ENCODE measurements around the gene PPOX.

Gene PPOX

DNA sequence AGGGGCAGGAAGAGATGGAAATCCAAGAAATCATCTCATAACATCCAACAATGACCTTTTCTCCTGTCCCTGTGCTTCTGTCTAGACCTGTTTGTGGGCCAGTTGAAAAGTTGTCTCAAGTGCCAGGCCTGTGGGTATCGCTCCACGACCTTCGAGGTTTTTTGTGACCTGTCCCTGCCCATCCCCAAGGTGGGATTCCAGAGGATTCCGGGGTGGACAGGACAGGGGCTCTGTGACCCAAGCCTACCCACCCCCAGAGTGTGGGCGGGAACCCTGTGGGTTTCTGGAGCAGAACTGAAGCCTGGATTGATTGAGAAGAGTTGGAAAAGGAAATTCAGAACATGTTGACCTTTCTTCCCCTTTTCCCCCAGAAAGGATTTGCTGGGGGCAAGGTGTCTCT lies 2.4 kb upstream of the PPOX start:
- H3K4me1 ChIP-seq (ENCODE audit: control insufficient read depth, low read length) = peaks cover 33% of the 10 kb centered on the region
- no peaks in the 10 kb centered on the region for H3K27me3 ChIP-seq (ENCODE audit: control insufficient read depth, low read length)
- H3F3A ChIP-seq (ENCODE audit: control insufficient read depth, insufficient read depth) = no peaks in the 10 kb centered on the region
- peaks cover 22% of the 10 kb centered on the region for H3K79me2 ChIP-seq (ENCODE audit: control insufficient read depth, low read length)
- no peaks in the 10 kb centered on the region for H4K20me1 ChIP-seq (ENCODE audit: control insufficient read depth, insufficient read depth, low read depth, low read length)
- no peaks in the 10 kb centered on the region for H3K9me3 ChIP-seq (ENCODE audit: control insufficient read depth, insufficient read depth, low read length)
- no peak overlapping the region for H3K4me2 ChIP-seq (ENCODE audit: low read length)
- no peak overlapping the region for H3K27ac ChIP-seq (ENCODE audit: low read depth, low read length)
- peaks cover 35% of the 10 kb centered on the region for H3K36me3 ChIP-seq (ENCODE audit: control insufficient read depth, low read length)
- no peaks in the 10 kb centered on the region for H3K9me2 ChIP-seq (replicated peaks; ENCODE audit: control insufficient read depth, low read length)
- TF ChIP-seq EZH2phosphoT487 (IDR thresholded peaks at IDR 0.05; ENCODE audit: borderline replicate concordance, low read length) = no peak
- TF ChIP-seq, protein P1, sequence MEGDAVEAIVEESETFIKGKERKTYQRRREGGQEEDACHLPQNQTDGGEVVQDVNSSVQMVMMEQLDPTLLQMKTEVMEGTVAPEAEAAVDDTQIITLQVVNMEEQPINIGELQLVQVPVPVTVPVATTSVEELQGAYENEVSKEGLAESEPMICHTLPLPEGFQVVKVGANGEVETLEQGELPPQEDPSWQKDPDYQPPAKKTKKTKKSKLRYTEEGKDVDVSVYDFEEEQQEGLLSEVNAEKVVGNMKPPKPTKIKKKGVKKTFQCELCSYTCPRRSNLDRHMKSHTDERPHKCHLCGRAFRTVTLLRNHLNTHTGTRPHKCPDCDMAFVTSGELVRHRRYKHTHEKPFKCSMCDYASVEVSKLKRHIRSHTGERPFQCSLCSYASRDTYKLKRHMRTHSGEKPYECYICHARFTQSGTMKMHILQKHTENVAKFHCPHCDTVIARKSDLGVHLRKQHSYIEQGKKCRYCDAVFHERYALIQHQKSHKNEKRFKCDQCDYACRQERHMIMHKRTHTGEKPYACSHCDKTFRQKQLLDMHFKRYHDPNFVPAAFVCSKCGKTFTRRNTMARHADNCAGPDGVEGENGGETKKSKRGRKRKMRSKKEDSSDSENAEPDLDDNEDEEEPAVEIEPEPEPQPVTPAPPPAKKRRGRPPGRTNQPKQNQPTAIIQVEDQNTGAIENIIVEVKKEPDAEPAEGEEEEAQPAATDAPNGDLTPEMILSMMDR (IDR thresholded peaks at IDR 0.05; ENCODE audit: low read depth, low read length, poor library complexity, severe bottlenecking) = no peak
- H3K4me3 ChIP-seq (ENCODE audit: low read length) = no peak overlapping the region

DNA sequence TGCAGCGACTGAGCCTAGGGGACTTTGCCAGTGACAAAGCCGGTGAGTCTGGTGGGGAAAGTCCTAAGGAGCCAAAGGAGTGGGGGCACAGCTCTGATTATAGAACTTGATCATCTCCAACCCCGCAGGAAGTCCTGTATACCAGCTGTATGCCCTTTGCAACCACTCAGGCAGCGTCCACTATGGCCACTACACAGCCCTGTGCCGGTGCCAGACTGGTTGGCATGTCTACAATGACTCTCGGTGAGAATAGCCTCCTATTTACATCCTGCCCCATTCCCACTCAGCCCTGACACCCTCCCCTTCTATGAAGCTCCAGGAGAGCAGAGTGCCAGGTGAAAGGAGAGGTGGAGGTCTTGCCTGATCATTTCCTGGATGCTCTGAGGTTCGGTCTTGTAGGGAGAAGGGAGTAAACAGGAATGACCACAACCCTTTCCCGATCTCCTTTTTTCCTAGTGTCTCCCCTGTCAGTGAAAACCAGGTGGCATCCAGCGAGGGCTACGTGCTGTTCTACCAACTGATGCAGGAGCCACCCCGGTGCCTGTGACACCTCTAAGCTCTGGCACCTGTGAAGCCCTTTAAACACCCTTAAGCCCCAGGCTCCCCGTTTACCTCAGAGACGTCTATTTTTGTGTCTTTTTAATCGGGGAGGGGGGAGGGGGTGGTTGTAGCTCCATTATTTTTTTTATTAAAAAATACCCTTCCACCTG lies 1.2 kb upstream of the PPOX start:
- H4K20me1 ChIP-seq (ENCODE audit: control insufficient read depth, insufficient read depth, low read depth, low read length) = no peaks in the 10 kb centered on the region
- H3K27ac ChIP-seq (ENCODE audit: low read depth, low read length) = peak overlapping the region; percentile 41
- no peaks in the 10 kb centered on the region for H3K9me3 ChIP-seq (ENCODE audit: control insufficient read depth, insufficient read depth, low read length)
- H3K4me3 ChIP-seq (ENCODE audit: low read length) = peak overlapping the region; percentile 95
- peaks cover 27% of the 10 kb centered on the region for H3K4me1 ChIP-seq (ENCODE audit: control insufficient read depth, low read length)
- H3K4me2 ChIP-seq (ENCODE audit: low read length) = peak overlapping the region; percentile 77
- TF ChIP-seq EZH2phosphoT487 (IDR thresholded peaks at IDR 0.05; ENCODE audit: borderline replicate concordance, low read length) = no peak
- TF ChIP-seq, protein P1 (IDR thresholded peaks at IDR 0.05; ENCODE audit: low read depth, low read length, poor library complexity, severe bottlenecking) = no peak
- H3K79me2 ChIP-seq (ENCODE audit: control insufficient read depth, low read length) = peaks cover 16% of the 10 kb centered on the region
- H3F3A ChIP-seq (ENCODE audit: control insufficient read depth, insufficient read depth) = no peaks in the 10 kb centered on the region
- H3K27me3 ChIP-seq (ENCODE audit: control insufficient read depth, low read length) = no peaks in the 10 kb centered on the region
- peaks cover 43% of the 10 kb centered on the region for H3K36me3 ChIP-seq (ENCODE audit: control insufficient read depth, low read length)
- no peaks in the 10 kb centered on the region for H3K9me2 ChIP-seq (replicated peaks; ENCODE audit: control insufficient read depth, low read length)

DNA sequence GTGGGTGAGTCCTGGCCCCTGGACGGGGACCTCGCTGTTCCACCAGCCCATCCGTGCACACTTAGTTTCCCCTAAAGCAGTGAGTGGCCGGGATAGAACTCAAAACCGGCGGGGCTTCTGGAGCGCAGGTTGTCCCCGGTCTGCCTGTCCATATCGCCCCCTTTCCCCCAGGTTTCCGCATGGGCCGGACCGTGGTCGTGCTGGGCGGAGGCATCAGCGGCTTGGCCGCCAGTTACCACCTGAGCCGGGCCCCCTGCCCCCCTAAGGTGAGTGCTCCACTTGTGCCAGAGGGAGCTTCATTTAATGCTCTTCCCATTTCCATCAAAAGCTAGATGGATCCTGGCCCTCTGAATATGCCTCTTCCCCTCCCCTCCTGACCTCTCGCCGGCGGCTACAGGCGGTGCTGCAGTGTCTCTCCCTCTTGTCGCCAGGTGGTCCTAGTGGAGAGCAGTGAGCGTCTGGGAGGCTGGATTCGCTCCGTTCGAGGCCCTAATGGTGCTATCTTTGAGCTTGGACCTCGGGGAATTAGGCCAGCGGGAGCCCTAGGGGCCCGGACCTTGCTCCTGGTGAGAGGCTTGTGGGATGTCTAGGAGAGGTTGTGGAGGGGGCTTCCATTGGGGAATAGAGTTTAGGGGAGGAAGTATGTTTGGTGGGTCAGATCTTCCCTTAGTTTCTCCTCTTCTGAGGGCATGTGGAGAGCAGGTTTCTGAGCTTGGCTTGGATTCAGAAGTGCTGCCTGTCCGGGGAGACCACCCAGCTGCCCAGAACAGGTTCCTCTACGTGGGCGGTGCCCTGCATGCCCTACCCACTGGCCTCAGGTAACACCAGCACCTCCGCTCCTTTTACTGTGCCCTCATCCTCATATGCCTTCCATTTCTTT lies 683 bp downstream of the PPOX start:
- H3K4me2 ChIP-seq (ENCODE audit: low read length) = peak overlapping the region; percentile 77
- no peaks in the 10 kb centered on the region for H3F3A ChIP-seq (ENCODE audit: control insufficient read depth, insufficient read depth)
- peaks cover 20% of the 10 kb centered on the region for H3K4me1 ChIP-seq (ENCODE audit: control insufficient read depth, low read length)
- H3K79me2 ChIP-seq (ENCODE audit: control insufficient read depth, low read length) = peaks cover 8% of the 10 kb centered on the region
- H3K27me3 ChIP-seq (ENCODE audit: control insufficient read depth, low read length) = no peaks in the 10 kb centered on the region
- TF ChIP-seq, protein P1 (IDR thresholded peaks at IDR 0.05; ENCODE audit: low read depth, low read length, poor library complexity, severe bottlenecking) = peak; percentile 6
- no peak for TF ChIP-seq EZH2phosphoT487 (IDR thresholded peaks at IDR 0.05; ENCODE audit: borderline replicate concordance, low read length)
- H4K20me1 ChIP-seq (ENCODE audit: control insufficient read depth, insufficient read depth, low read depth, low read length) = no peaks in the 10 kb centered on the region
- H3K27ac ChIP-seq (ENCODE audit: low read depth, low read length) = peak overlapping the region; percentile 35
- H3K9me2 ChIP-seq (replicated peaks; ENCODE audit: control insufficient read depth, low read length) = no peaks in the 10 kb centered on the region
- peak overlapping the region; percentile 95 for H3K4me3 ChIP-seq (ENCODE audit: low read length)
- peaks cover 57% of the 10 kb centered on the region for H3K36me3 ChIP-seq (ENCODE audit: control insufficient read depth, low read length)
- H3K9me3 ChIP-seq (ENCODE audit: control insufficient read depth, insufficient read depth, low read length) = no peaks in the 10 kb centered on the region

Measured in DOHH2 (cell line).